Heart left ventricle (tissue), 16 donors: ENCODE data around the gene MYL1. TPM values are rescaled to one million over a fixed set of nuclear protein-coding genes. Genes with fewer than 3 reads are reported as not detected.

Experiments
- ATAC-seq, 4 donors: fragments of 200-7000 bp; cut with Tn5 transposase; one replicate each; pipeline ENCODE4 v1.9.1; 2020 to 2022; ENCODE audit warnings: moderate library complexity in 4 of 4, mild to moderate bottlenecking in 3 of 4, moderate number of reproducible peaks in 1 of 4
- DNase-seq, 5 donors: peaks; one replicate each; pipeline ENCODE4 v3.0.0-alpha.2; 2020
- H3K27ac ChIP-seq, 12 donors: fragments of 200-600 bp; sonication (generic) in 4 of 12; one replicate each; pipeline versions ENCODE4 v1.5.0 to v1.8.0; 2016 to 2022; ENCODE audit warnings: mild to moderate bottlenecking in 2 of 12
- H3K27me3 ChIP-seq, 9 donors: fragments of 200-600 bp; sonication (generic) in 2 of 9; one replicate each; pipeline versions ENCODE4 v1.5.1 to v1.8.0; 2016 to 2022; ENCODE audit warnings: mild to moderate bottlenecking in 3 of 9
- H3K36me3 ChIP-seq, 9 donors: fragments of 200-600 bp; sonication (generic) in 2 of 9; one replicate each; pipeline versions ENCODE4 v1.5.0 to v1.8.0; 2018 to 2022; ENCODE audit warnings: mild to moderate bottlenecking in 2 of 9
- H3K4me1 ChIP-seq, 12 donors: fragments of 200-600 bp; sonication (generic) in 4 of 12; one replicate each; pipeline versions ENCODE4 v1.5.0 to v1.8.0; 2016 to 2022; ENCODE audit warnings: mild to moderate bottlenecking in 3 of 12
- H3K4me3 ChIP-seq, 12 donors: fragments of 200-600 bp; sonication (generic) in 4 of 12; one replicate each; pipeline versions ENCODE4 v1.5.0 to v1.8.0; 2017 to 2022; ENCODE audit warnings: mild to moderate bottlenecking in 9 of 12, moderate library complexity in 4 of 12
- H3K9me3 ChIP-seq, 12 donors: fragments of 200-600 bp; sonication (generic) in 4 of 12; one replicate each; pipeline versions ENCODE4 v1.5.0 to v1.8.0; 2016 to 2022; ENCODE audit warnings: mild to moderate bottlenecking in 1 of 12
- POLR2A ChIP-seq, 2 donors: fragments of 450-650 bp; IDR thresholded peaks; one replicate each; pipeline ENCODE4 v1.6.1; 2017; ENCODE audit warnings: antibody characterized with exemption in 2 of 2, mild to moderate bottlenecking in 2 of 2, moderate library complexity in 2 of 2
- WGBS, 4 donors: extraction: QIAGEN DNeasy Blood & Tissue Kit in 2 of 4; methylation state at CpG; one replicate each; pipeline versions ENCODE4 v1.1.5 to v1.1.7; 2013 to 2018; 5-methylcytosine and 5-hydroxymethylcytosine counted together
- intact Hi-C, 10 donors: fragments of 100-400 bp; cut with DNase I; formaldehyde crosslinking; loops; one replicate each; pipeline versions ENCODE4 v1.11.1 to v1.14.2; 2022
- polyA plus RNA-seq, 2 donors: library from polyadenylated mRNA; stranded (reverse); fragments of 200-250 nt; gene quantifications; one replicate each; pipeline ENCODE4 v1.2.3, GENCODE V29; 2013
- total RNA-seq, 9 donors: library from RNA; depleted of rRNA in 2 of 9; stranded (reverse); fragments of >200 nt in 2 of 9; fragmentation: NEBNext Ultra II Directional in 3 of 9; extraction: Animal tissue kit (Norgen Biotek cat#: 25700) in 3 of 9; gene quantifications; one replicate each; pipeline versions ENCODE4 v1.1.0 to v1.2.4, GENCODE V29; 2016 to 2023
- TF ChIP-seq, protein P1 (sequence below), 12 donors: fragments of 200-600 bp; sonication (generic) in 4 of 12; IDR thresholded peaks; one replicate each; pipeline versions ENCODE4 v1.5.0 to v1.8.0; 2018 to 2022; ENCODE audit warnings: antibody characterized with exemption in 12 of 12, mild to moderate bottlenecking in 5 of 12
- donor health status: ischemic (EF 13 %, LVEDD 7.1; RV severe dilation, severe dysfunction).
- donor health status: healthy with polysubstance abuse.
- donor health status: DM: no; HTN: yes; CAD: no.
- donor health status: DM: no; HTN: no; CAD: no.
- donor health status: ischemic (EF 25% LVEDD 6.9; RV normal size, moderate dysfunction).
- donor health status: ischemic (EF 25% LVEDD 5.7; RV mildly dilated, moderate dysfunction).
- donor health status: healthy.
- donor health status: DM: yes; HTN: yes; CAD: no.
- donor health status: ischemic (EF 35%, LVEDD 5.7; RV mildly dilated, moderate dysfunction).
- donor health status: nonischemic (EF 11% LVEDD 7.7; RV severe dilation, severe dysfunction).
- donor health status: DM: yes; HTN: yes; CAD: no.
- donor health status: PGD.
- donor health status: ischemic (EF 29% LVEDD 5.4; RV normal size, mild dysfunction).
- donor health status: nonischemic (EF 23%, LVEDD 6.1; RV moderate dilation, normal function).

Gene MYL1
- total and polyA plus RNA-seq, 11 donors = 0.08 to 6.1 (median 1.2) TPM; not detected in 5

DNA sequence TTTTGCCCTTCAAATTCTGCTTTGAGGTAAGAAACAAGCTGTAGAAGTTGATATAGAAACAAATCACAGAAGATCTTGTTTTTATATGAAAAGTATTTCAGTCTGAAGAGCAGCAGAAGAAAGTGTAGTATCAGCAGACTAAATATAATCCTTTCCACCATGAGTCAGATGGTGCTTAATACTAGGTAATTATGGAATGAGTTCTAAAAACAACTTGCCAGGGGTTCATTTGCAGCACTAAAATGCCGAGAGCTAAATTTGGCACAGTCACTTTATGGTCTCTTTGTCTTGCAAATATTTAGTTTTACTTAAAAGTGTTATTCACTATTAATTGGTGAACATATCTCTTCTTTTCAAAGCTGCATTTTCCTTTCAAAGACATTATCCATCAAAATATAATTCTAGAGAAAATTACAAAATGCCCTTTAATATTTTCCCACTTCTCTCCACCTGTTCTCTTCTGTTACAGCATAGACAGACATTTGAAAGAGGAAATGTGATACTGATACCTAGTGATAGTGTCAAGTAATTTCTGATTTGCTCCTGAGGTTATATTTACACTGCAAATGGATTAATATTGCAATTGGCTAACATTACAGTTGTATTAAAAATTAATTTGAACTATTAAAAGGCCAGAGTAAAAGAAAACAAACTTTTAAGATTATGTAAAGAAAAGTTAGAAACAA is 5.3 kb downstream of the MYL1 start:
- peak in 2 of 4 donors; percentile 50 to 71 for ATAC-seq

DNA sequence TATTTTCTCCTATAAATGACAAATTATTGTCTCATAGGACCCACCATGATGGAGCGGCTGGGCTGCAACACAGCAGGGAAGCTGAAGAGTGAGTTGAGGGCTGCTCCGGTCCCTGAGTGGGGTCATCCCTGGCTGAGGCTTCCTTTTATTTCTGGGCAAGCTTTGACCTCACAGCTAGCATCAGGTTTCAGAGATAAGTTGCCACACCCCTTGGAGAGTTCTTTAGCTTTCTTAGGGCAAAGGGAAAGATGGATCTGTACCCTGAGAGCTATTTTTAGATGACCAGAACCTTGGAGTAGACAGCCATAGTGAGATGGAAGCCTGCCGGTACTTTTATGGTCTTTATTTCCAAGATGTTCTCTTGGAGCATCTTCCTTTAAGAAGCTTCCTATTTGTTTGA is 11.5 kb downstream of the MYL1 start:
- 71 to 89% (median 83%) methylated on average over 3 of the region's 3 CpGs for WGBS, 4 donors
- H3K4me3 ChIP-seq = no peak overlapping the region
- no peaks in the 10 kb centered on the region for H3K4me1 ChIP-seq
- no peaks in the 10 kb centered on the region for H3K9me3 ChIP-seq
- no peak for TF ChIP-seq POLR2A (IDR thresholded peaks at IDR 0.05)
- TF ChIP-seq, protein P1, sequence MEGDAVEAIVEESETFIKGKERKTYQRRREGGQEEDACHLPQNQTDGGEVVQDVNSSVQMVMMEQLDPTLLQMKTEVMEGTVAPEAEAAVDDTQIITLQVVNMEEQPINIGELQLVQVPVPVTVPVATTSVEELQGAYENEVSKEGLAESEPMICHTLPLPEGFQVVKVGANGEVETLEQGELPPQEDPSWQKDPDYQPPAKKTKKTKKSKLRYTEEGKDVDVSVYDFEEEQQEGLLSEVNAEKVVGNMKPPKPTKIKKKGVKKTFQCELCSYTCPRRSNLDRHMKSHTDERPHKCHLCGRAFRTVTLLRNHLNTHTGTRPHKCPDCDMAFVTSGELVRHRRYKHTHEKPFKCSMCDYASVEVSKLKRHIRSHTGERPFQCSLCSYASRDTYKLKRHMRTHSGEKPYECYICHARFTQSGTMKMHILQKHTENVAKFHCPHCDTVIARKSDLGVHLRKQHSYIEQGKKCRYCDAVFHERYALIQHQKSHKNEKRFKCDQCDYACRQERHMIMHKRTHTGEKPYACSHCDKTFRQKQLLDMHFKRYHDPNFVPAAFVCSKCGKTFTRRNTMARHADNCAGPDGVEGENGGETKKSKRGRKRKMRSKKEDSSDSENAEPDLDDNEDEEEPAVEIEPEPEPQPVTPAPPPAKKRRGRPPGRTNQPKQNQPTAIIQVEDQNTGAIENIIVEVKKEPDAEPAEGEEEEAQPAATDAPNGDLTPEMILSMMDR (IDR thresholded peaks at IDR 0.05) = no peak
- intact Hi-C loops = no loop called here
- no peak for DNase-seq
- no peaks in the 10 kb centered on the region for H3K27me3 ChIP-seq
- H3K36me3 ChIP-seq = no peaks in the 10 kb centered on the region
- ATAC-seq = no peak
- H3K27ac ChIP-seq = no peak overlapping the region

More for the DNA sequence above, 5.3 kb downstream of the MYL1 start:
- TF ChIP-seq POLR2A (IDR thresholded peaks at IDR 0.05) = no peak
- TF ChIP-seq, protein P1 (IDR thresholded peaks at IDR 0.05) = no peak
- 21 to 36% (median 24%) methylated on average over 1 of the region's 1 CpG for WGBS, 4 donors
- Histone ChIP-seq H3K27me3 (no peaks in the 10 kb centered on the region), H3K4me1 (peaks cover 0 to 10% (median 0%) of the 10 kb centered on the region in 12 donors), H3K27ac (peak overlapping the region in 4 of 12 donors; percentile 21 to 49 (median 31)), H3K9me3 (no peaks in the 10 kb centered on the region), H3K36me3 (no peaks in the 10 kb centered on the region), H3K4me3 (no peak overlapping the region)
- no peak for DNase-seq
- intact Hi-C loops = no loop called here

DNA sequence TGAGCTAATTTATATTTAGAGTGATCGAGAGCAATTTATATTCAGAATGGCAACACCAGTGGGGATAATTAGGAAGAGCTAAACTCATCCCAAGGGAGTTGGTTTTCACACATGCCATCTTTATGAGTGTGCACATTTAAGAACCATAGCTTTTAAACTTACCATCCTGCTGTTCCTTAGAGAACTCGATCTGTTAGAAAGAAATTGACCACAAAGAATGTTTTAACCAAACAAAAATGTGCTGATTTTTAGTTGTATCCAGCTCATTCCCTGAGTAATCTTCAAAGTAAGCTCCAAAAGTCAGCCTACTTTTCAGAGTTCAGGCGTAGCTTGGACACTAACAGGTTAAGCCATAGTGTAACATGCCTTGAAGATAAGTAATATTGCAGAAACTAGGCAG is 12.6 kb downstream of the MYL1 start:
- Histone ChIP-seq H3K4me1 (no peaks in the 10 kb centered on the region), H3K9me3 (no peaks in the 10 kb centered on the region), H3K27ac (no peak overlapping the region), H3K4me3 (no peak overlapping the region), H3K36me3 (no peaks in the 10 kb centered on the region), H3K27me3 (no peaks in the 10 kb centered on the region)
- ATAC-seq (no peak), DNase-seq (no peak)
- TF ChIP-seq, protein P1 (IDR thresholded peaks at IDR 0.05) = no peak
- TF ChIP-seq POLR2A (IDR thresholded peaks at IDR 0.05) = no peak
- intact Hi-C loops = no loop called here
- 64 to 73% (median 68%) methylated on average over 3 of the region's 3 CpGs for WGBS, 4 donors

DNA sequence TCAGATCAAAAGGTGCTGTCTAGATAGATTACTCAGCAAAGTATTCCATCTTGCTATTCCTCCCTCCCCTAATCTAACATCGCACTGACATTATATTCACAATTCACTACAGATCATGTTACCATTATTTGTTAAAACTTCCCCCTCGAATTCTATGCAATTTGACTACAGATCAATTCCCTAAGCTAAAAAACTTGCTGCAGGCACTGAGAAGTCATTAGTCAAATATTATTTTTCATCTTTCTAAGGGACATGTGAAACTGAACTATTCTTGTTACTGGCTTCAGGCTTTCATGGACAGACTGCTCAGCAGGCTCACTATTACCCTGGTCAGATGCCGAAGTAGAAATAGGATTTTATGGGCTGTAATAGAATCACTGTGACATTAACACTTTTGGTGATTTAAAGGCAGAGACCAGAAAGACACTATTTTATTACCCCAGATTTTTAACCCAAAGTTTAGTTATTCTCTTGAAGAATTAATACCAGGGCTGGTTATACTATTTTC is 15.1 kb downstream of the MYL1 start:
- Histone ChIP-seq H3K27me3 (no peaks in the 10 kb centered on the region), H3K9me3 (no peaks in the 10 kb centered on the region), H3K4me3 (no peak overlapping the region), H3K4me1 (no peaks in the 10 kb centered on the region), H3K27ac (no peak overlapping the region), H3K36me3 (no peaks in the 10 kb centered on the region)
- DNase-seq (no peak), ATAC-seq (no peak)
- intact Hi-C loops = no loop called here
- TF ChIP-seq, protein P1 (IDR thresholded peaks at IDR 0.05) = no peak
- TF ChIP-seq POLR2A (IDR thresholded peaks at IDR 0.05) = no peak
- 74 to 82% (median 77%) methylated on average over 3 of the region's 3 CpGs for WGBS, 4 donors
